GM21423 (cell line): ENCODE measurements around the gene OR2AG1.
"Not testable (repeated sequence)": the region's sequence is repeated elsewhere in the genome, so short reads cannot be mapped to it uniquely, and the experiment has no call there.

Experiments used
- ATAC-seq: cut with Tn5 transposase; IDR thresholded peaks from one replicate; pipeline ENCODE4 v1.9.1; 2021; ENCODE audit warnings: mild to moderate bottlenecking, moderate library complexity; ENCODE audit not compliant: unreplicated experiment

Gene OR2AG1

DNA sequence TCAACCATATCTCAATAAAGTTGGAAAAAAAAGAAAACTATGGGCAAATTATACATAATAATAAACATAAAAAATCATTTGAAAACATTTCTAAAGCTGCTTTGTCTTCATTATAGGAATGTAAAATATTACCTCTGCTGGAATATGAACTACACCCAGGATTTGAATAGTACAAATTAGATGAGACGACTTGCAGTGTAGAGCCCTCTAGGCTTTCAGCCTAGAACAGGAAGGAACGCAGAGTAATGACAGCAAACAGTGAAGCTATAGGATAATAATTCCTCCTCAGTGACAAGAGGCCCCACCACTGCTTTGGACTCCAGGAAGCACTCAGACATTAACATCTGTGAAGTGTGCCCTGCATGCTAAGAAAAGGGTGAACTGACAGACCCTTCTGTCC, 7.7 kb downstream of the OR2AG1 start:
- no peak for ATAC-seq

DNA sequence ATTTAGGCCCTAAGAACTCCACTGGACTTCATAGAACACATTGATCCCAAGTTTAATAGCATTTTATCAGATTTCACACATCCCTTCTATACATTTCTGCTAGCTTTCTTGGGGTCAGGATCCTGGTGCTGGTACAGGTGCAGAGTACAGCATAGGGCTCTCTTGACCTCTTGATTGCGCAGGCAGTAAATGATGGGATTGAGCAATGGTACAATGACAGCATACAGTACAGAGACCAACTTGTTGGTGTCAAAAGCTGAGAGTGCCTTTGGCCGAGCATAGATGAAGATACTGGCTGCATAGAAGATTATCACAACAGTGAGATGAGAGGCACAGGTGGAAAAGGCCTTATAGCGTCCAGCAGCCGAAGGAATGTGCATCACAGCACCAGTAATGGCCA, 11.8 kb downstream of the OR2AG1 start:
- no peak for ATAC-seq

DNA sequence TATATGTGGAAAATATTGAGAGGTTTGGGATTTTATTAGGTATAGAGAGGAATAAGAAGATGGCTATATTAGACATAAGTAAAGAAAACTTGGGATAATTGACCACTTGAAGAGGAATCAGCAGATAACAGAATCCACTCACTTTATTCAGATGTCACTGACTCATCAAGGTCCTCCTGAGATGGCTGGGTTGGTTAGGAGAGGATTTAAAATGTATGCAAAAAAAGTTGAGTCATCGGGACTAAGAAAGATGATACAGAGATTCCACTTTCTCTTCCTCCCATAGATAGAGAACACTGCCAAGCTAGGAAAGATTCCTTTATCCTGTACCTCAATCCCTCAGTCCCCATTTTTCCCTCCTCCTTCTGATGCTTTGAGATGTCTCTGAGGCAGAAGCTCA, 16.6 kb downstream of the OR2AG1 start, which contains the start of gene OR6A2:
OR6A2 (minus strand) TSS at position 288 of the 400 bp plus-strand sequence. CDS start 3,981 bp downstream, outside the sequence.
- no peak for ATAC-seq

DNA sequence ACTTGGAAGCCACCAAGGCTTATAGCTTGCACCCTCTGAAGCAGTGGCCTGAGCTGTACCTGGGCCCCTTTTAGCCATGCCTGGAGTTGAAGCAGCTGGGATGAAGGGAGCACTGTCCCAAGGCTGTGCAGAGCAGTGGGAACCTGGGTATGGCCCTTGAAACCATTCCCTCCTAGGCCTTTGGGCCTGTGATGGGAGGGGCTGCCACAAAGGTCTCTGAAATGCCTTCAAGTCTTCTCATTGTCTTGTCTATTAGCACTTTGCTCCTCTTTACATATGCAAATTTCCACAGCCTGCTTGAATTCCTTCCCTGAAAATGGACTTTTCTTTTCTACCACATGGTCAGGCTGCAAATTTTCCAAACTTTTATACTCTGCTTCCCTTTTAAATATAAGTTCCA, 18.3 kb downstream of the OR2AG1 start:
- ATAC-seq, result not testable (repeated sequence)

DNA sequence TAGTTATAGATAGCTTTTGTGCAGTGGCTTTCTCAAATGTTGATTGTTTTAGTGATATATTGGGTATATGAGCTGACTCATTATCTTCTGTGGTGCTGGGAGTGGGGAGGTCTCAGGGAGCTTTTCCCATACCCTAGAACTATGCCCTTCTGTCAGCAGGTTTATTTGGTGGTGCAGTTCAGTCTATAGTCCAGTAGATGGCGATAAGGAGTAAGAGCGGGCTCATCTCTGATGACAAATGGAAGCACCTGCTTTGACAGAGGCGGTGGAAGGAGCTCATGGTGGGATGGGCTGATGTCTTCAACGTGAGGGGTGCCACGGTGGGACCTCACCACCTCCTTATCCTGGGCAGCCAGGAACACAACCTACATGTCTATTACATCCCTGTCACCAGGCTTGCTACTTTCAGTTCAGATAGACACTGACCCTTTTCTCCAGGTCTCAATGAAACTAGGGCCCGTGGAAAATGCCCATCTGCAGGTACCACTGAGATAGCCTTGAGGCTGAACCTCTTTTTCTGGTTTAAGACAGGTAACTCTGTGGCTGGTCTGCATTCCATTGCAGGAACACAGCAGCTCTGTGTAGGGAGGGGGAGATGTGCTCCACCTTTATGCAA, 29.7 kb downstream of the OR2AG1 start:
- peak; percentile 86 for ATAC-seq

DNA sequence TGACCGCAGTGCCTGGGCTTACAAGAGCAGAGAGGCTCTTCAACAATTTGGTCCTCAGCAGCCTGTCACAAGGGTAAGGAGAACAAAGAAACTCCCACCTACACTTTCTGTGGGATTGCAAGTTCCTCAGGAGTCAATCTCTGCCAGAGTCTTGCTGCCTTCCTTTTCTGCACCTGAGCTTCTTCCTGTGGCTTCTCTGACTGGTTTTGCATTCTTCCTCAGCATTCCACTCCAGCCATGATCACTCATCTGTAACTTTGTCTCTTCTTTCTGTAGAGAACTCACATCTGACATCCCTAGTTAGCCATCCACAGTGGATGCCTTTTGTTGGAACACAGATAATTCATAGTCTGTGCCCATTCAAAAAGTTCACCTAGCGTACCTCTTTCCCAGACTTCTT, 30.8 kb downstream of the OR2AG1 start:
- ATAC-seq, result no peak

DNA sequence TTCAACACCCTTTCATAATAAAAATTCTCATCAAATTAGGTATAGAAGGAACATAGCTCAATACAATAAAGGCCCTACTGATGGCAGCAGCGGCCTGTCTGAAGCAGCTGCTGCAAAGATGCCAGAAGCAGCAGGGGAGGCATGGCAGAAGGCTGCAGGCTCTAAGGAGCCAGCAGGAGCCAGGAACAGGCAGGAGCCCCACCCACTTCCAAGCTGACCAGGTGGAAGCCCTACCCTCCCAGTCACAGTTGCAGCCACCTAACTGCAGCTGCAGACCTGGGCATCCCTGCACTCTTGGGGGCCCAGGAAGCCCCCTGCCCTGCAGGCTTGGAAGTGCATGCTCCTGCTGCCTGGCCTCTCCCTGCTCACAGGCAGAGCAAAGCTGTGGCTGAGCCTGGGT, 34.9 kb downstream of the OR2AG1 start:
- no peak for ATAC-seq

DNA sequence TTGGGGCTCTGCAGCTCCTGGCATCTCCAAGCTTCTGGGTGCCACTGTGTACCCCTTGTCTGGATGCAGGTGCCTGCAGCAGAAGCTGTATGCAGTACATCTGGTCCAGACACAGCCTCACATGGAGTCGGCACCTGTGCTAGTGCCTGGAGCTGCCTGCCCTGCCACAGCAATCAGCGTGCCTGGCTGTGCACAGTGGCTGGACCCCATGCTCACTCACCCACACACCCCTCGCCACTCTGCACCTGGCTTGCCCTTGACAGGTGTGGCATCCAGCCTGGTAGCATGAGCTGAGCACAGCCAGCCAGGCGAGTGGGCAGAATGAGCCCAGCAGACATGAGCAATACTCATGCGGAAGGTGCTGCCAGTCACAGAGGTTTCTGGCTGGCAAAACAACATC, 36.1 kb downstream of the OR2AG1 start:
- no peak for ATAC-seq

DNA sequence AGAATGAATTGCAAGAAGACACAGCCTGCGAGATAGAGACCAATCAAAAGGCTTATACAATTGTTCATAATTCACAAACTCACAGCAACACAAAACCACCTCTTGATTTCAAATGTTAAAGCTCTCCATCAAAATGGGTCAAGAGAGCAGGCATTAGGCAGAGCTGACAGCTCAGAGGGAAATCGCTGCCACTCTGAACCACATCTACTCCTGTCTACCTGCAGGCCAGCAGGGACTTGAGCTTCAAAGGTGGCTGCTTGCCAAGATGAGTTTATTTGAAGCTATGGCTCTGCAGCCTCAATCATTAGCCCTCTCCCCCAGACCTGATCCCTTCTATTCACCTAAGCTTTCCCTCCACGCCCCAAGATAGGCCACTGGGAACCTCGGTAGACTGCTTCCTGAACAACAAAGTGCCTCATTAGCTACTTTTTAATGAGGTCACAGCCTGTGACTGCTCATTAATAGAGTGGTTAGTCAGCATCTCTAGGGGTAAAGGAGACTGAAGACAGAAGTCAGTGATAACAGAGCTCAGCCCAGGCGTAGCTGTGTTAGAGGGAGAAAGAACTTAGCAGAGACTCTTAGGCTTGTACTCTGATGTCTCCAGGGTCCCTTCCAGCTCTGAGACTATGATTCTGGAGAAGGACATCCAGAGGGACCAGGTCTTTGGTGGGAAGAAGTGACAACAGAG, 41.5 kb downstream of the OR2AG1 start:
- ATAC-seq, result no peak

DNA sequence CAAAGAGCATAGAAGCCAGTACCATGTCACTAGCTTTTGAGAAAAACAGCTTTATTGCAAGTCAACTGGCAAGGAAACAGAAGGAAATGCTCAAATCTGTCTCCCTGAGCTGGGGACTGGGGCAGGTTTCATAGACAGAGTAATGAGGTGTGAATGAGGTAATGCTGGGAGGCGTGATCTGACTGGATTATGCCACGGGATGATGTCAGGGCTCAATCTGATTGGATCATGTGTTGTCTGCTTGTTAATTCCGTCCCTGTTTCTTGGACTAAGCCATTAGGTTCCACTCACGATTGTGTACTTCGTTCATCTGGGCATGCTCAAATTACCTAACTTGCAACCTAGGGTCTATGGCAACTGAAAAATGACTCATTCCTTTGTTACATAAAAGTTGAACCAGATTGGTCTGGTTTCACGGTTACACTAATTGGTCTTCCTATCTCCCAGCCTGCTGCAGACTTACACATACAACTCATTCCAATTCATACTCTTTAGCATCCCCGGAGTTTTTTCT, 42.5 kb downstream of the OR2AG1 start:
- ATAC-seq, result no peak

DNA sequence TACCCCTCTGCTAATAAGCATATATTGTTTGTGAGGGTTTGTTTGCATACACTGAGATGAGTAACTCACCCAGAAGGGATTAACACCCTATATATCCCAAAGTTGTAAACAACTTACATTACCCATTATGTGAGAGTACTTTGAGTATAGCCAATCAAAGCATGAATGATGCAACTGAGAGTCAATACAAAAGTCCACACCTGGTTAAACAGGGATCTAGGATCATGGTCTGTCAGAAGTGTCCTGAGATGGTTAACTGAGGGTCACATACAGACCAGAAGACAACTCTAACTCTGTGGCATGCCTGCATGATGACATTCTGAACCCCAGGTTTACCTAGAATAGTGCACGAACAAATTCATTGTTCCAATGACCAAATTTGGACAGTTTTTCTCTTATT, 45.3 kb downstream of the OR2AG1 start:
- no peak for ATAC-seq

DNA sequence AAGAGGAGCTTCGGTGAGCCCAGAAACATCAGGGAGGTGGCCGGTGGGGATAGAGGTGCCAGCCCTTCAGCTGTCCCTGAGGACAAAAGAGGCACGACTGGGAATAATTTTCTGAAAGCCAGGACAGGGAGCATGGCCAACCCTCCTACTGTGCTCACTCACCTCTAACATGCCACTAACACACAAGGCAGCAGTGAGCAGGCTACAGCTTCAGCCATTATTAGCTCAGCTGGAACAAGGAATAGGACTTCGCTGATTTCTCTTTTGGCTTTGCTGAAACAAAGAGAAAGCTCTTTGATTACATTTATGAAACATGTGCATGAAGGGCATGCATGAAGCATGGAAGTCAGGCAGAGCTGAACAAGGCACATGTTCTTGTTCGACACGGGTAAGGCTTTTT, 50.5 kb downstream of the OR2AG1 start:
- ATAC-seq, result no peak

DNA sequence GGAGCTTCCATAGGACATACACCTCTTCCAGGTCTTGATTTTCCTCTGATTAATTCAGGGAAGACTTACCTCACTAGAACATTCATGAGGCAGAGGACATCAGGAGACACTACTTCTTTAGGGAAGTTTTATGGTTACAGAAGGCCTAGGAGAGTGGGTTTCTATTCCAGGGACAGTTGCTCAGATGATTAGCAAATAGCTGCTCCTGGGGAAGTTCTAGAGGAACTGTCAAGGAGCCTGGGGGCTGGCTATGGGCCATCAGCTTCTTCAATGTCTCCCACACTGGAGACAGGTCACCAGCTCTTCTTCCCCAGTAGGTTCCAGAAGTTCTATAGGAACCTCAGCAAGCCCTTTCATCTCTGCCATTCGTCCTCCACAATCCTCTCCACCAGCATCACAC, 51.2 kb downstream of the OR2AG1 start:
- ATAC-seq, result no peak
